Fibroblast of lung (primary cell): ENCODE measurements around the gene GNAI2. TPM values are rescaled to one million over a fixed set of nuclear protein-coding genes. Genes with fewer than 3 reads are reported as not detected.
"Not testable (repeated sequence)": the region's sequence is repeated elsewhere in the genome, so short reads cannot be mapped to it uniquely, and the experiment has no call there.

Source experiments
- DNase-seq, 2 donors: peaks; one replicate each; pipeline versions ENCODE4 v3.0.0 to v3.0.0-alpha.2; 2010; ENCODE audit warnings: low read depth in 2 of 2
- H2AFZ ChIP-seq: 2 replicates; pipeline ENCODE4 v1.5.1; 2012; ENCODE audit warnings: low read length, control low read depth, inconsistent platforms
- H3K27ac ChIP-seq: 2 replicates; pipeline ENCODE4 v1.5.1; 2011; ENCODE audit warnings: low read length, control low read depth; ENCODE audit not compliant: insufficient read depth
- H3K27me3 ChIP-seq: 2 replicates; pipeline ENCODE4 v1.5.1; 2011; ENCODE audit warnings: mild to moderate bottlenecking, low read length; ENCODE audit not compliant: control insufficient read depth, insufficient read depth
- H3K36me3 ChIP-seq: 2 replicates; pipeline ENCODE4 v1.5.1; 2011; ENCODE audit warnings: low read length; ENCODE audit not compliant: control insufficient read depth, insufficient read depth
- H3K4me1 ChIP-seq: 2 replicates; pipeline ENCODE4 v1.5.1; 2011; ENCODE audit warnings: low read length; ENCODE audit not compliant: control insufficient read depth, insufficient read depth; ENCODE audit errors: extremely low read depth
- H3K4me2 ChIP-seq: 2 replicates; pipeline ENCODE4 v1.5.1; 2011; ENCODE audit warnings: low read length, control low read depth; ENCODE audit not compliant: insufficient read depth; ENCODE audit errors: extremely low read depth
- H3K4me3 ChIP-seq, 4 experiments: fragments of 200-600 bp in 1 of 4; sonication (generic) in 1 of 4; replicated peaks in 1 of 4; 2 replicates each; pipeline ENCODE4 v1.5.1; 2011 to 2016; ENCODE audit warnings: low read length in 4 of 4, low read depth in 3 of 4, mild to moderate bottlenecking in 3 of 4, control low read depth in 2 of 4, inconsistent platforms in 1 of 4, mixed read lengths in 1 of 4; ENCODE audit not compliant: insufficient read depth in 1 of 4; ENCODE audit errors: control extremely low read depth in 1 of 4
- H3K79me2 ChIP-seq: 2 replicates; pipeline ENCODE4 v1.5.1; 2012; ENCODE audit warnings: mild to moderate bottlenecking, low read length, inconsistent platforms; ENCODE audit not compliant: control insufficient read depth, insufficient read depth
- H3K9ac ChIP-seq: 2 replicates; pipeline ENCODE4 v1.5.1; 2011; ENCODE audit warnings: mild to moderate bottlenecking, low read length, control low read depth; ENCODE audit not compliant: insufficient read depth
- H3K9me3 ChIP-seq: 2 replicates; pipeline ENCODE4 v1.5.1; 2012; ENCODE audit warnings: low read depth, low read length; ENCODE audit not compliant: control insufficient read depth, insufficient read depth
- H4K20me1 ChIP-seq: 2 replicates; pipeline ENCODE4 v1.5.1; 2011; ENCODE audit warnings: low read length; ENCODE audit not compliant: control insufficient read depth, insufficient read depth; ENCODE audit errors: extremely low read depth
- EZH2 ChIP-seq: IDR thresholded peaks from 2 replicates; pipeline ENCODE4 v1.5.1; 2012; ENCODE audit warnings: low read length, control low read depth, mild to moderate bottlenecking; ENCODE audit errors: missing control alignments
- polyA plus RNA-seq, 2 donors: library from polyadenylated mRNA; depleted of rRNA in 1 of 2; stranded (reverse) in 1 of 2; unstranded in 1 of 2; fragments of >200 nt; gene quantifications; 2 replicates each; pipeline ENCODE4 v1.2.1, GENCODE V29; 2011 to 2012; ENCODE audit warnings: missing spikeins in 1 of 2
- total RNA-seq: library from RNA; depleted of rRNA; stranded (reverse); fragments of >200 nt; gene quantifications from 2 replicates; pipeline ENCODE4 v1.2.1, GENCODE V29; 2014
- TF ChIP-seq, protein P1 (sequence below), 2 donors: IDR thresholded peaks in 1 of 2; conservative IDR thresholded peaks in 1 of 2; 1 replicate in 1 of 2; 2 replicates in 1 of 2; pipeline ENCODE4 v1.5.1; 2011 to 2012; ENCODE audit warnings: low read length in 2 of 2, control low read depth in 1 of 2, inconsistent platforms in 1 of 2, low read depth in 1 of 2, mild to moderate bottlenecking in 1 of 2

GNAI2 gene
- total and polyA plus RNA-seq, 2 donors (not counting 1 experiment from before 2014, with no cell fraction given): 238 to 704 TPM

DNA sequence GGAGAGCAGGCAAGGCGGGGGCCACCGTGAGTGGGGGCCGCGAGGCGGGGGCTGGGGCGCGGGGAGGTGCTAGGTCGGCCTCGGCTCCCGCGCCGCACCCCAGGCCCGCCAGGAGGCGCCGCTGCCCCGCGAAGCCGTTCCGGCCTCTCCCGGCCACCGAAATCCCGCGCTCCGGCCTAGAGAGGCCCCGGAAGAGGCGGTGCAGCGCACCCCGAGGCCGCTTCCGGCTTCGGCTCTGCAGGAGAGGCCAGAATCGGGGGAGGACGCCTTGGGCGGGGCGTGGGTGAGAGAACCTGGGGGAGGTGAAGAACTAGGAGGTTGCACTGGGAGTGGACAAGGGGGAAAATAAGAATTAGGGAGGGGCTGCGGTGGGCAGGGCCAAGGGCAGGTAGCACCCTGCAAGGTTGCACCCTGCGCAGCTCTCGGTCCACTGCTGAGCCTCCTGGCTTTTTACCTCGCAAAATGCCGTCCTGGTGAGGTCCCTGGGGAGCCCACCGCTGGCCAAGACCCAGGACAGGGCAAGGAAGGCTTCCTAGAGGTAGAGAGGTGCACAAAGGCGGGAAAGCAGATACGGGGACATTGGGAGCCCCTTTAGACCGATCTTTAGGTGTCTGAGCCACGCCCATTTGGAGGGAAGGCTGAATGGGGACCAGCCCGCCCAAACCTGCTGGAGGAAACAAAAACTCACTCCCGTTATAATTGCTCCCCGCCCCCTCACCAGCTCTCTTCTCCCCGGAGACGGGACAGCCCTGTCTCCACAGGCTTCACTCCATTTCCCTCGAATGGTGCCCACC lies 8.4 kb upstream of the GNAI2 start:
- Histone ChIP-seq H3K27me3 (peaks cover 4% of the 10 kb centered on the region), H3K9ac (peak overlapping the region; percentile 51), H3K36me3 (no peaks in the 10 kb centered on the region), H3K27ac (peak overlapping the region; percentile 39), H3K9me3 (no peaks in the 10 kb centered on the region), H3K4me2 (peak overlapping the region; percentile 97), H3K79me2 (no peaks in the 10 kb centered on the region), H2AFZ (peak overlapping the region; percentile 92), H4K20me1 (no peaks in the 10 kb centered on the region), H3K4me3 (peak overlapping the region; percentile 69 to 91 (median 81)), H3K4me1 (peaks cover 9% of the 10 kb centered on the region)
- TF ChIP-seq, protein P1, sequence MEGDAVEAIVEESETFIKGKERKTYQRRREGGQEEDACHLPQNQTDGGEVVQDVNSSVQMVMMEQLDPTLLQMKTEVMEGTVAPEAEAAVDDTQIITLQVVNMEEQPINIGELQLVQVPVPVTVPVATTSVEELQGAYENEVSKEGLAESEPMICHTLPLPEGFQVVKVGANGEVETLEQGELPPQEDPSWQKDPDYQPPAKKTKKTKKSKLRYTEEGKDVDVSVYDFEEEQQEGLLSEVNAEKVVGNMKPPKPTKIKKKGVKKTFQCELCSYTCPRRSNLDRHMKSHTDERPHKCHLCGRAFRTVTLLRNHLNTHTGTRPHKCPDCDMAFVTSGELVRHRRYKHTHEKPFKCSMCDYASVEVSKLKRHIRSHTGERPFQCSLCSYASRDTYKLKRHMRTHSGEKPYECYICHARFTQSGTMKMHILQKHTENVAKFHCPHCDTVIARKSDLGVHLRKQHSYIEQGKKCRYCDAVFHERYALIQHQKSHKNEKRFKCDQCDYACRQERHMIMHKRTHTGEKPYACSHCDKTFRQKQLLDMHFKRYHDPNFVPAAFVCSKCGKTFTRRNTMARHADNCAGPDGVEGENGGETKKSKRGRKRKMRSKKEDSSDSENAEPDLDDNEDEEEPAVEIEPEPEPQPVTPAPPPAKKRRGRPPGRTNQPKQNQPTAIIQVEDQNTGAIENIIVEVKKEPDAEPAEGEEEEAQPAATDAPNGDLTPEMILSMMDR (conservative IDR thresholded peaks at IDR 0.05 in 1 of 2, IDR thresholded peaks at IDR 0.05 in 1 of 2; ENCODE audit: low read depth in 1 of 2, low read length in 2 of 2): peak; percentile 39 to 53
- TF ChIP-seq EZH2: no peak
- DNase-seq: peak; percentile 84 to 88

DNA sequence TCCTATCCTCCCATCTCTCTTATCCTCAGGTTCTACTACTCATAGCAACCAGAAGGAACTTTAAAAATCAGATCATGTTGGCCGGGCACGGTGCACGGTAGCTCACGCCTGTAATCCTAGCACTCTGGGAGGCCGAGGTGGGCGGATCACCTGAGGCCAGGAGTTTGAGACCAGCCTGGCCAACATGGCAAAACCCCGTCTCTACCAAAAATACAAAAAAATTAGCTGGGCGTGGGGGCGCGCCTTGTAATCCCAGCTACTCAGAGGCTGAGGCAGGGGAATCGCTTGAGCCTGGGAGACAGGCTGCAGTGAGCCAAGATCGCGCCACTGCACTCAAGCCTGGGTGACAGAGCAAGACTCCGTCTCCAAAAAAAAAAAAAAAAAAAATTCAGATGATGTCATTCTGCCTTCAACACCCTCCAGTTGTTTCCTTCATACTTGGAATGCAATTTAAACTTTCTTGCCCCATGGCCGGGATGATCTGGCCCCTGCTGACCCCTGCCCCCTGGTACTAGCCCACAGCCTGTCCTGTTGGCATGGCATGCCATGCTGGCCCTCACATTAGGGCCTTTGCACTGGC lies 7.7 kb upstream of the GNAI2 start:
- H4K20me1 ChIP-seq, H3K4me1 ChIP-seq, H3K9ac ChIP-seq, H3K27ac ChIP-seq, H3K36me3 ChIP-seq, H3K27me3 ChIP-seq, H2AFZ ChIP-seq, DNase-seq, H3K79me2 ChIP-seq, H3K9me3 ChIP-seq: not testable (repeated sequence)
- peak overlapping the region; percentile 97 for H3K4me2 ChIP-seq
- H3K4me3 ChIP-seq: peak overlapping the region; percentile 69 to 91 (median 81)

DNA sequence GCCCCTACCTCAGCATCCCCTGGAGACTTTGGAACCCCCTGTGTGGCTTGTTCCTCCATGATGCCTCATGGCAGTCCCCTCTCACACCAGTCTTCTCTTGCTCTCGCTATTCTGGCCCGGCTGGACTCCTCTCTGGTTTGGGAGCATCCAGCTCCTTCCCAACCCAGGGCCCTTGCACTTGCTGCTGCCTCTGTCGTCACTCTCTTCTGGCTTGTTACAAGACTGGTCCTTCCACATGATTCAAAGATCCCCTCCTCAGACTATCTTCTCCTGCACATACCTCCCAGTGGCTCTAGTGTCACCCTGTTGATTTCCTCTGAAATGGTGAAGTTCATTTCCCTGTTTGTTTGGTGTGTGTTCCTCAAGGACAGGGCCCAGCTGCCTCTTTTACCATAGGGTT lies 6.5 kb upstream of the GNAI2 start:
- no peaks in the 10 kb centered on the region for H3K27me3 ChIP-seq
- no peaks in the 10 kb centered on the region for H4K20me1 ChIP-seq
- no peak for DNase-seq
- no peaks in the 10 kb centered on the region for H3K36me3 ChIP-seq
- H3K79me2 ChIP-seq: no peaks in the 10 kb centered on the region
- no peak overlapping the region for H3K27ac ChIP-seq
- no peak overlapping the region for H3K4me2 ChIP-seq
- H3K9me3 ChIP-seq: no peaks in the 10 kb centered on the region
- no peak for TF ChIP-seq EZH2
- TF ChIP-seq, protein P1 (conservative IDR thresholded peaks at IDR 0.05 in 1 of 2, IDR thresholded peaks at IDR 0.05 in 1 of 2; ENCODE audit: low read depth in 1 of 2, low read length in 2 of 2): no peak
- H2AFZ ChIP-seq: no peak overlapping the region
- H3K9ac ChIP-seq: no peak overlapping the region
- peaks cover 9% of the 10 kb centered on the region for H3K4me1 ChIP-seq
- no peak overlapping the region for H3K4me3 ChIP-seq
